Epithelial cell of proximal tubule (primary cell): ENCODE measurements around the gene HES3. TPM values are rescaled to one million over a fixed set of nuclear protein-coding genes. Genes with fewer than 3 reads are reported as not detected.
A peak's percentile ranks its signal among the peaks of the same experiment; 100 is the strongest.

ENCODE experiments used
- DNase-seq: peaks from one replicate; pipeline ENCODE4 v3.0.0-alpha.2; 2011; ENCODE audit warnings: low read depth
- H3K4me3 ChIP-seq: 2 replicates; pipeline ENCODE4 v1.5.1; 2011; ENCODE audit warnings: low read depth, mild to moderate bottlenecking, low read length
- total RNA-seq: library from RNA; depleted of rRNA; stranded (reverse); fragments of >200 nt; gene quantifications from 2 replicates; pipeline ENCODE4 v1.2.3, GENCODE V29; 2015
- TF ChIP-seq, protein P1 (sequence below): conservative IDR thresholded peaks from 2 replicates; pipeline ENCODE4 v1.5.1; 2012; ENCODE audit warnings: low read depth, mild to moderate bottlenecking, low read length

Gene HES3, protein sequence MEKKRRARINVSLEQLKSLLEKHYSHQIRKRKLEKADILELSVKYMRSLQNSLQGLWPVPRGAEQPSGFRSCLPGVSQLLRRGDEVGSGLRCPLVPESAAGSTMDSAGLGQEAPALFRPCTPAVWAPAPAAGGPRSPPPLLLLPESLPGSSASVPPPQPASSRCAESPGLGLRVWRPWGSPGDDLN
- total RNA-seq: not detected in 2 replicates

DNA sequence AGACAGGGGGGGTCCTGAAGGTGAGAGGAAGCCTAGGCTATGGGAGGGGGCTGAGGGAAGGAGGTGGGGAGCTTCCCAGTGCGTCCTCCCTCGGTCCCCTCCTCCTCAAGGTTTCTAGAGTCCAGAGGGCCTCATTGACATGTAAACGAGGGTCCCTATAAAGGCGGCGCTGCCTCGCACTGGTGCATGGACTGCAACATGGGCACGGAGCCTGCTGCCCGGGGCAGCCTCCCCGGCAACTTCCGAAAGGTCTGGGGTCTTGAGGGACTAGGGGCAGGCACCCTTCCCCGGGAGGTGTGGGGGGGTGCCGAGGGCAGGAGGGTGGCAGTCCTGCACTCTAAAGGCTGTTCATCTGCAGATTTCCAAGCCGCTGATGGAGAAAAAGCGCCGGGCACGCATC is at the start of gene HES3:
HES3 (plus strand) TSS at position 187 of the 400 bp plus-strand sequence; CDS start at position 374, 187 bp downstream.
- H3K4me3 ChIP-seq: no peak within 1 kb of the TSS
- TF ChIP-seq, protein P1, sequence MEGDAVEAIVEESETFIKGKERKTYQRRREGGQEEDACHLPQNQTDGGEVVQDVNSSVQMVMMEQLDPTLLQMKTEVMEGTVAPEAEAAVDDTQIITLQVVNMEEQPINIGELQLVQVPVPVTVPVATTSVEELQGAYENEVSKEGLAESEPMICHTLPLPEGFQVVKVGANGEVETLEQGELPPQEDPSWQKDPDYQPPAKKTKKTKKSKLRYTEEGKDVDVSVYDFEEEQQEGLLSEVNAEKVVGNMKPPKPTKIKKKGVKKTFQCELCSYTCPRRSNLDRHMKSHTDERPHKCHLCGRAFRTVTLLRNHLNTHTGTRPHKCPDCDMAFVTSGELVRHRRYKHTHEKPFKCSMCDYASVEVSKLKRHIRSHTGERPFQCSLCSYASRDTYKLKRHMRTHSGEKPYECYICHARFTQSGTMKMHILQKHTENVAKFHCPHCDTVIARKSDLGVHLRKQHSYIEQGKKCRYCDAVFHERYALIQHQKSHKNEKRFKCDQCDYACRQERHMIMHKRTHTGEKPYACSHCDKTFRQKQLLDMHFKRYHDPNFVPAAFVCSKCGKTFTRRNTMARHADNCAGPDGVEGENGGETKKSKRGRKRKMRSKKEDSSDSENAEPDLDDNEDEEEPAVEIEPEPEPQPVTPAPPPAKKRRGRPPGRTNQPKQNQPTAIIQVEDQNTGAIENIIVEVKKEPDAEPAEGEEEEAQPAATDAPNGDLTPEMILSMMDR: no peak
- no peak for DNase-seq

DNA sequence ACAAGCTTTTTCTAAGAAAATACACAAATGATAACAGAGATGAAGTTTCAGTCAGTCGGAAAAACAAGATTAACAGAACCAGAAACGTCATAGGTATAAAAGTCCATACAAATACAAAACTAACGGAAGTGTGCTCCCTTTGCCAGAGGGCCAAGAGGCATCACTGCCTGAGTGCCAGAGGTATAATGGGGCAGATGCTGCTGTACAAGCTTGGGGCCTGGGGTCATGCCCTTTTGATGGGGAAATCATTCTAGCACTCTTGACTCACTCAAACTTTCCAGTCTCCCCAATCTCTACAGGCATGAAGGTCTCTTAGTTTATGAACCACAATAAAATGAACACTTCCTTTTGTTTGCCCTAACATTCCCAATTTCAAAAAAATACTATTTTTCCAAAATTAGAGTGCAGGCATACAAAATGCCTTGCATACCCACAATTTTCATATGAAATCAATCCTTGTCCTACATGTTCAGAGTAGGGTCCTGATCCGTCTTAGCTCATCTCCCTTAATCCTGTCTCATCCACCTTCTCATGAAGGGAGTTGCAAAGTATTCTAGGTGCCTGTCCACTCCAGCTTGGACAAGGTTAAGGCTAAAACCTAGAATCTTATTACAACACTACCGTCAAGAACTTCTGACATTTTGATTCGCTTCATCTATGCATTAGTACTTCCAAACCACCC is 46.1 kb upstream of the HES3 start:
- DNase-seq: no peak
- TF ChIP-seq, protein P1: no peak
- peak overlapping the region; percentile 78 for H3K4me3 ChIP-seq

DNA sequence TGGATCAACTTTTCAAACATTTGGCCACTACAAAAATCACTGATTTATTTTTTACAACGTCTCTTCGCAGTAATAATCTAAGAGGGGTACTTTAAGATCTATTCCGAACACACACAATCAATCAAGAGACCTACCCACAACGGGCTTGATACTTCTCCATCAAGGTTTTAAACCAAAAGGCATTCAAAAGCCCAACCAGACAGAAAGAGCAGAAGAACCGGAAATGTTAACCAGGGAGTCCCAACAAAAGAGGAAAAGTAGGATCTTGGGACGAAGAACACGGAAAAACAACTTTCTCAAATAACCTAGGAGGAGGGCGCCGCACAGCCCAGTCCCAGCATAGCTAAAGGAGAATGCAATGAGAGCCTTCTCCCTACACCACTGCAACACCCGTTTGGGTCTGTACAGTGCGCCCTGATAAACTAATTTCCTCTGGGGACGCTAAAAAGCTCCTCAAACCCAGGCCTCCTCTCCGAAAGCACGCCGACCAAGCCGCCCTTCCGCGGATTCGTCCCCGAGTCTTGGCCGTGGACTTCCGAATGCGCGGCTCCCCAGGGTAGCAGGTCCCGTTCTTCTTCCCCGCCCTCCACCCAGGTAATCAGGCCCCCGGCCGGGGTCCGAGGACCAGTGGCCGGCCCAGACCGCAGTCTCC is 45.2 kb upstream of the HES3 start:
- DNase-seq: no peak
- TF ChIP-seq, protein P1: no peak
- H3K4me3 ChIP-seq: peak overlapping the region; percentile 78

DNA sequence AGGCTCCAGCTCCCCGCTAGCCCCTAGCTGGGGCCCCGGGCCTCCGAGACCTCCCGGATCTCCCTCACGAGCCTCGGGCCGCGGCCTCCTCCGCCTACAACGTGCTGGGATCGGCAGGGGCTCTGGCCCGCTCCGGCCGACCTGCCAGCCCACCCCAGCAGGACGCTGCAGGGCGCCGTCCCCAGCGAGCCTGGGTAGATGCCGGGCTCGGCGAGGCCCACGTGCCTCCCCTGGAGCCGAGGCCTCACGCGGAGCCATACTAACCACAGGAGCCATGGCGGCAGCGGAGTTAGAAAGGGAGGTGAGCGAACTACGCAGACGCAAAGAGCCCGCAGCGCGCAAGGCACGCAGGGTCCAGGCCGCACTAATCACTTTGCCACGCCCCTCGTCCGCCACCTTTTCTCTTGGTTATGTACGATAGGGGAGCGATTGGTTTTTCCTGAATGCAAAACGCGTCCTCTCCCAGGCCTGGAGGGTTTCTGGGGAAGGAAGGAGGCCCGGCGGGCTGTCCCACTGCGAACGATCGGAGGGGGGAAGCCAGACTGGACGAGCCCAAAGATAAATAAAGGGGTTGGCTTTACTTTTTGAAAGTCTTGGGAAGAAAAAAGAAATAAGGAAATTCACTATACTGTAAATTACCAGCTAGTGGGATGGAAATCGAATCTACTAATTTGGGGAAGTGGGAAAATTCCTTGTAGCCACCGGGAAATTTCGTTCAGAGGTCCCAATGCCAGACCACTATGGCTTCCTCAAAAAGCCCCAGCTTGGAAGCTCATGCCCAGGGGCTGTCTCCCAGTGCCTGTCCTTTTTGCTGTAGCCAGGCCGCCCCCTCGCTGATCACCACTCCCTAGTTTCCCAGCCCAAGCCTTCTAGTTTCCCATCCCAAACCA is 44.4 kb upstream of the HES3 start, which contains the start of gene RPL22:
RPL22 (minus strand) TSS at position 298 of the 890 bp plus-strand sequence; CDS start at position 276, 22 bp downstream.
- DNase-seq: peak; percentile 91
- peak within 1 kb of the TSS; percentile 78 for H3K4me3 ChIP-seq

DNA sequence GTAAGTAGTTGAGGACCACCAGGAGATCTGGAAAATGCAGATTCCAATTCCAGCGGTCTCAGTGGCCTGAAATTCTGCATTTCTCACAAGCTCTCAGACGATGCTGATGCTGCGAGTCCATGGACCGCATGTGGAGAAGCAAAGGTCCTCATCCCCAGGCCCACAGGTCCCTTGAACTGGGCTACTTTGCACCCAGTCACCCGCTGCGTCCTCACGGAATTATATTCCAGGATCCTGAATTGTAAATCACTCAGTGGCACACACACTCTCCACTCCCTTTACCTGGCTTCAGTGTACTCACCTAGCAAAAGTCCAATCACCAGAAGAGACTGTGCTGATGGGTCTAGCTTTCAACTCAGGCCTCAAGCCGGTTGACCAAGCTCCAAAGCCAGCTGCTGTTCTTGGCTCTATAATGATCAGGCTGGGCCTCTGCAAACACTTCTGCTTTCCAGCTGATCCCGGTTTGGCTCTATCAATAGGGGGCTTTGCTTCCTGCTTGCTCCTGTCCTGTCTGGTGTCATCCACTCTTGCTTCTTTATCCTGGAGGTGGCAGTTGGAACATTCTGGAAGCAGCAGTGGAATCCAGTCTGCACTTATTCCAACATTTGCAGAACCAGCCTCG is 43.7 kb upstream of the HES3 start:
- DNase-seq: no peak
- peak overlapping the region; percentile 78 for H3K4me3 ChIP-seq
- TF ChIP-seq, protein P1: no peak

More for the DNA sequence above, 44.4 kb upstream of the HES3 start, which contains the start of gene RPL22:
- TF ChIP-seq, protein P1: no peak

DNA sequence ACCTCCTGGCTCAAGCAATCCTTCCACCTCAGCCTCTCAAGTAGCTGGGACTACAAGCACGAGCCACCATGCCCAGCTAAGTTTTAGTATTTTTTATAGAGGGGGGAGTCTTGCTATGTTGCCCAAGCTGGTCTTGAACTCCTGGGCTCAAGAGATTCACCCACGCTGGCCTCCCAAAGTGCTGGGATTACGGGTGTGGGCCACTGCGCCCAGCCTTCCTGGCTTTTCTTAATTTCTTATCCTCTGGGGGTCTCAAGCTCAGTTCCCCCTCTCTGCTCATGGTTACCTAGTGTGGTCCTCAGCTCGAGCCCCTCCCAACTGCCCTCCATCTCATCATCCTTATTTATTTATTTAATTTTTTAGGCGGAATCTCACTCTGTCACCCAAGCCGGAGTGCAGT is 41.7 kb upstream of the HES3 start:
- no peak for DNase-seq
- no peak overlapping the region for H3K4me3 ChIP-seq
- TF ChIP-seq, protein P1: no peak
